WTC11 (cell line): ENCODE results near the gene NOC2L.

Experiments
- CBFB ChIP-seq: sonication (generic); formaldehyde crosslinking; IDR thresholded peaks from 2 replicates; pipeline ENCODE4 v1.8.1; 2022; ENCODE audit warnings: mild to moderate bottlenecking, low read depth, missing genetic modification reagents
- ESRRA ChIP-seq: sonication (generic); formaldehyde crosslinking; IDR thresholded peaks from 2 replicates; pipeline ENCODE4 v1.8.1; 2022; ENCODE audit warnings: mild to moderate bottlenecking, missing genetic modification reagents, borderline replicate concordance
- FOXP4 ChIP-seq: sonication (generic); formaldehyde crosslinking; IDR thresholded peaks from 2 replicates; pipeline ENCODE4 v1.8.0; 2022; ENCODE audit warnings: mild to moderate bottlenecking, missing genetic modification reagents
- IRF1 ChIP-seq: sonication (generic); formaldehyde crosslinking; IDR thresholded peaks from 2 replicates; pipeline ENCODE4 v1.8.0; 2023; ENCODE audit warnings: missing genetic modification reagents
- MAX ChIP-seq: sonication (generic); formaldehyde crosslinking; IDR thresholded peaks from 2 replicates; pipeline ENCODE4 v1.8.0; 2022; ENCODE audit warnings: mild to moderate bottlenecking, missing genetic modification reagents
- NR3C1 ChIP-seq: sonication (generic); formaldehyde crosslinking; conservative IDR thresholded peaks from 2 replicates; pipeline ENCODE4 v1.8.1; 2023; ENCODE audit warnings: low read depth, mild to moderate bottlenecking, missing genetic modification reagents
- TP53 ChIP-seq: sonication (generic); formaldehyde crosslinking; IDR thresholded peaks from 2 replicates; pipeline ENCODE4 v1.8.1; 2023; ENCODE audit warnings: mild to moderate bottlenecking, missing genetic modification reagents
- USF2 ChIP-seq: sonication (generic); formaldehyde crosslinking; IDR thresholded peaks from 2 replicates; pipeline ENCODE4 v1.8.1; 2023; ENCODE audit warnings: mild to moderate bottlenecking, missing genetic modification reagents, moderate library complexity
- ZNF423 ChIP-seq: fragments of 250-450 bp; sonication (Bioruptor Pico); IDR thresholded peaks from 2 replicates; pipeline ENCODE4 v2.1.2; 2022; ENCODE audit warnings: mild to moderate bottlenecking, moderate library complexity
- TF ChIP-seq, protein P1 (sequence below): fragments of 200-600 bp; IDR thresholded peaks from 2 replicates; pipeline ENCODE4 v1.8.0; 2022; ENCODE audit warnings: antibody characterized with exemption
- TF ChIP-seq, protein P2 (sequence below): sonication (generic); formaldehyde crosslinking; conservative IDR thresholded peaks from 2 replicates; pipeline ENCODE4 v1.8.1; 2023; ENCODE audit warnings: mild to moderate bottlenecking, low read depth, missing genetic modification reagents, moderate library complexity

- TF ChIP-seq NR3C1 (CRISPR knock-in tag) (no peak), TP53 (no peak), ESRRA (CRISPR knock-in tag) (no peak), USF2 (CRISPR knock-in tag) (no peak), IRF1 (CRISPR knock-in tag) (no peak), FOXP4 (CRISPR knock-in tag) (no peak), CBFB (CRISPR knock-in tag) (no peak; the same call in 1 of the 2 replicates), MAX (CRISPR knock-in tag) (no peak), ZNF423 (CRISPR knock-in tag) (no peak)
- TF ChIP-seq, protein P1, sequence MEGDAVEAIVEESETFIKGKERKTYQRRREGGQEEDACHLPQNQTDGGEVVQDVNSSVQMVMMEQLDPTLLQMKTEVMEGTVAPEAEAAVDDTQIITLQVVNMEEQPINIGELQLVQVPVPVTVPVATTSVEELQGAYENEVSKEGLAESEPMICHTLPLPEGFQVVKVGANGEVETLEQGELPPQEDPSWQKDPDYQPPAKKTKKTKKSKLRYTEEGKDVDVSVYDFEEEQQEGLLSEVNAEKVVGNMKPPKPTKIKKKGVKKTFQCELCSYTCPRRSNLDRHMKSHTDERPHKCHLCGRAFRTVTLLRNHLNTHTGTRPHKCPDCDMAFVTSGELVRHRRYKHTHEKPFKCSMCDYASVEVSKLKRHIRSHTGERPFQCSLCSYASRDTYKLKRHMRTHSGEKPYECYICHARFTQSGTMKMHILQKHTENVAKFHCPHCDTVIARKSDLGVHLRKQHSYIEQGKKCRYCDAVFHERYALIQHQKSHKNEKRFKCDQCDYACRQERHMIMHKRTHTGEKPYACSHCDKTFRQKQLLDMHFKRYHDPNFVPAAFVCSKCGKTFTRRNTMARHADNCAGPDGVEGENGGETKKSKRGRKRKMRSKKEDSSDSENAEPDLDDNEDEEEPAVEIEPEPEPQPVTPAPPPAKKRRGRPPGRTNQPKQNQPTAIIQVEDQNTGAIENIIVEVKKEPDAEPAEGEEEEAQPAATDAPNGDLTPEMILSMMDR: no peak
- TF ChIP-seq, protein P2, sequence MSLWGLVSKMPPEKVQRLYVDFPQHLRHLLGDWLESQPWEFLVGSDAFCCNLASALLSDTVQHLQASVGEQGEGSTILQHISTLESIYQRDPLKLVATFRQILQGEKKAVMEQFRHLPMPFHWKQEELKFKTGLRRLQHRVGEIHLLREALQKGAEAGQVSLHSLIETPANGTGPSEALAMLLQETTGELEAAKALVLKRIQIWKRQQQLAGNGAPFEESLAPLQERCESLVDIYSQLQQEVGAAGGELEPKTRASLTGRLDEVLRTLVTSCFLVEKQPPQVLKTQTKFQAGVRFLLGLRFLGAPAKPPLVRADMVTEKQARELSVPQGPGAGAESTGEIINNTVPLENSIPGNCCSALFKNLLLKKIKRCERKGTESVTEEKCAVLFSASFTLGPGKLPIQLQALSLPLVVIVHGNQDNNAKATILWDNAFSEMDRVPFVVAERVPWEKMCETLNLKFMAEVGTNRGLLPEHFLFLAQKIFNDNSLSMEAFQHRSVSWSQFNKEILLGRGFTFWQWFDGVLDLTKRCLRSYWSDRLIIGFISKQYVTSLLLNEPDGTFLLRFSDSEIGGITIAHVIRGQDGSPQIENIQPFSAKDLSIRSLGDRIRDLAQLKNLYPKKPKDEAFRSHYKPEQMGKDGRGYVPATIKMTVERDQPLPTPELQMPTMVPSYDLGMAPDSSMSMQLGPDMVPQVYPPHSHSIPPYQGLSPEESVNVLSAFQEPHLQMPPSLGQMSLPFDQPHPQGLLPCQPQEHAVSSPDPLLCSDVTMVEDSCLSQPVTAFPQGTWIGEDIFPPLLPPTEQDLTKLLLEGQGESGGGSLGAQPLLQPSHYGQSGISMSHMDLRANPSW (CRISPR knock-in tag): no peak
These were observed 35.7 kb downstream of the NOC2L start, which contains the start of gene SAMD11 for GRCh38 chr1:923131-923990.
